MG63 (cell line): ENCODE data around the gene PRLH. TPM values are rescaled to one million over a fixed set of nuclear protein-coding genes. Genes with fewer than 3 reads are reported as not detected.

Source experiments
- DNase-seq: peaks from one replicate; pipeline ENCODE4 v3.0.0-alpha.2; 2020
- H3K27me3 ChIP-seq: fragments of 250-450 bp; sonication (Bioruptor Pico); 2 replicates; pipeline ENCODE4 v1.5.1; 2020; ENCODE audit warnings: mild to moderate bottlenecking, moderate library complexity
- H3K36me3 ChIP-seq: fragments of 250-450 bp; sonication (Bioruptor Pico); 2 replicates; pipeline ENCODE4 v1.5.1; 2020; ENCODE audit warnings: mild to moderate bottlenecking, moderate library complexity
- H3K4me3 ChIP-seq: fragments of 250-450 bp; sonication (Bioruptor Pico); 2 replicates; pipeline ENCODE4 v1.5.1; 2020; ENCODE audit warnings: mild to moderate bottlenecking, moderate library complexity
- H3K9me3 ChIP-seq: fragments of 250-450 bp; sonication (Bioruptor Pico); 2 replicates; pipeline ENCODE4 v1.5.1; 2020; ENCODE audit warnings: mild to moderate bottlenecking, moderate library complexity
- total RNA-seq: library from RNA; depleted of rRNA; stranded (reverse); fragments of >200 nt; shearing (Covaris generic); gene quantifications from 2 replicates; pipeline ENCODE4 v1.2.3, GENCODE V29; 2014; ENCODE audit warnings: low replicate concordance; rRNA removed

The PRLH gene
- total RNA-seq = not detected in 2 replicates

DNA sequence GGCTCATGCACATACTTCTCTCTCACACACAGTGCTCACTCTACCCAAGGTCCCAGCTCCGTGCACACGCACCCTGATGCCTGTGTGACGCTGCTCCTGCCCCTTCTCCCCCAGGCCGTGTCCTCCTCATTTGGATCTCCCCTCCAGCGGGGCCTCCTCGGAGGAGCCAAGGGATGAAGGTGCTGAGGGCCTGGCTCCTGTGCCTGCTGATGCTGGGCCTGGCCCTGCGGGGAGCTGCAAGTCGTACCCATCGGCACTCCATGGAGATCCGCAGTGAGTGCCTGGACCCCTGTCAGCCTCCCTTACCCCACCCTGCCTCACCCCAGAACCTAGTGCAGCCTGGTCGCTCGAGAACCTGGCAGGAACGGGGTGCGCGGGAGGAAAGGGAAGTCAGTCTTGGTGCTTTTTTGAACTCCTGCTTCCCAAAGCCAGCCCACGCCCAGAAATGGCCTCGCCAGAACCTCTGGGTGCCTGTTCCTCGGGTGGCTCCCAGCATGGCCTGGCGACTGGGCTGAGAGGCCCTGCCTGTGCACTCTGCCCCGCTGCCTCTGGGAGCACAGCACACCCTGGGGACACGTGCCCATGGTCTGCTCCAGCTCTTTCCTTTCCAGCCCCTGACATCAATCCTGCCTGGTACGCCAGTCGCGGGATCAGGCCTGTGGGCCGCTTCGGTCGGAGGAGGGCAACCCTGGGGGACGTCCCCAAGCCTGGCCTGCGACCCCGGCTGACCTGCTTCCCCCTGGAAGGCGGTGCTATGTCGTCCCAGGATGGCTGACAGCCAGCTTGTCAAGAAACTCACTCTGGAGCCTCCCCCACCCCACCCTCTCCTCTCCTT is at the start of gene PRLH:
Gene PRLH (plus strand): TSS at position 174 of the 835 bp plus-strand sequence. CDS start 0 bp downstream, at position 174.
- no peak within 1 kb of the TSS for H3K4me3 ChIP-seq
- H3K27me3 ChIP-seq = no peaks in the 10 kb centered on the region
- no peaks in the 10 kb centered on the region for H3K36me3 ChIP-seq
- no peak for DNase-seq
- no peaks in the 10 kb centered on the region for H3K9me3 ChIP-seq

- no peak for DNase-seq
- no peaks in the 10 kb centered on the region for H3K9me3 ChIP-seq
- no peaks in the 10 kb centered on the region for H3K27me3 ChIP-seq
- no peaks in the 10 kb centered on the region for H3K36me3 ChIP-seq
- H3K4me3 ChIP-seq = no peak overlapping the region
Measured at GRCh38 chr2:237517163-237517562, 49.2 kb upstream of the PRLH start.

GRCh38 chr2:237517990-237518389 is 48.4 kb upstream of the PRLH start:
- H3K4me3 ChIP-seq = no peak overlapping the region
- H3K27me3 ChIP-seq = no peaks in the 10 kb centered on the region
- DNase-seq = no peak
- no peaks in the 10 kb centered on the region for H3K9me3 ChIP-seq
- H3K36me3 ChIP-seq = no peaks in the 10 kb centered on the region

DNA sequence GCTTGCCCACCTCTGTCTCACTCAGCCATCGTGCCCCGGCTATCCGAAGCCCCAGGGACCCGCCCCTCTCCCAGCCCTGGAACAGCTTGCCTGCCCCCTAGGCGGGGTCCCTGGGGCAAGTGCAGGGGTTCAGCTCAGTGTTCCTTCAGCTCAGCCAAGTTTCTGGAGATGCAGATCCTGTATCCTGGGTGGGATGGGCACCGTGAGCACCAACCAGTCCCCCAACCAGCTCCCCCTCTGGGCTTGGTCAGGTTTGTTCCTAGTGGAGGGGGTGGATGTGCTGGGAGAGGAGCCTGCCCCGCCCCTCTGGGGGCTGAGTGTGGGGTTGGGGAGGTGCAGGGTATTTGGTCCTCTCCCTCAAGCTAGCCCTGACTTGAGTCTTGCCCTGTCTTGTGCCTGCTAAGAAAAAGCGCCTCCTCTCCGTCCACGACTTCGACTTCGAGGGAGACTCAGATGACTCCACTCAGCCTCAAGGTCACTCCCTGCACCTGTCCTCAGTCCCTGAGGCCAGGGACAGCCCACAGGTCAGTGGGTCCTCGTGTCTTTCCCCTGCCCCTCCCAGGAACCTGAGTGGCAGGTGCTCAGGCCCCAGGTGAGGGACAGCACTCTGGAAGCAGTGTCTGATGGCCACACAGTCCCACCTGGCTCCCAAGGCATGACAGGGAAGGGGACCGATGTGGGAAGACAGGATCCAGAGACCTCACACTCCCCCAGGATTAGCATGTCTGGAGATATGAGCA is 46.7 kb upstream of the PRLH start:
- H3K4me3 ChIP-seq = no peak overlapping the region
- no peaks in the 10 kb centered on the region for H3K36me3 ChIP-seq

GRCh38 chr2:237520290-237520689 is 46.1 kb upstream of the PRLH start:
- no peaks in the 10 kb centered on the region for H3K27me3 ChIP-seq
- H3K9me3 ChIP-seq = no peaks in the 10 kb centered on the region
- no peak overlapping the region for H3K4me3 ChIP-seq
- DNase-seq = no peak
- H3K36me3 ChIP-seq = no peaks in the 10 kb centered on the region

More for the DNA sequence above, 46.7 kb upstream of the PRLH start:
- DNase-seq = no peak
- H3K27me3 ChIP-seq = no peaks in the 10 kb centered on the region
- no peaks in the 10 kb centered on the region for H3K9me3 ChIP-seq

- H3K36me3 ChIP-seq = no peaks in the 10 kb centered on the region
- no peaks in the 10 kb centered on the region for H3K9me3 ChIP-seq
- H3K27me3 ChIP-seq = no peaks in the 10 kb centered on the region
- no peak overlapping the region for H3K4me3 ChIP-seq
- no peak for DNase-seq
Measured at GRCh38 chr2:237524631-237525030, 41.7 kb upstream of the PRLH start.

DNA sequence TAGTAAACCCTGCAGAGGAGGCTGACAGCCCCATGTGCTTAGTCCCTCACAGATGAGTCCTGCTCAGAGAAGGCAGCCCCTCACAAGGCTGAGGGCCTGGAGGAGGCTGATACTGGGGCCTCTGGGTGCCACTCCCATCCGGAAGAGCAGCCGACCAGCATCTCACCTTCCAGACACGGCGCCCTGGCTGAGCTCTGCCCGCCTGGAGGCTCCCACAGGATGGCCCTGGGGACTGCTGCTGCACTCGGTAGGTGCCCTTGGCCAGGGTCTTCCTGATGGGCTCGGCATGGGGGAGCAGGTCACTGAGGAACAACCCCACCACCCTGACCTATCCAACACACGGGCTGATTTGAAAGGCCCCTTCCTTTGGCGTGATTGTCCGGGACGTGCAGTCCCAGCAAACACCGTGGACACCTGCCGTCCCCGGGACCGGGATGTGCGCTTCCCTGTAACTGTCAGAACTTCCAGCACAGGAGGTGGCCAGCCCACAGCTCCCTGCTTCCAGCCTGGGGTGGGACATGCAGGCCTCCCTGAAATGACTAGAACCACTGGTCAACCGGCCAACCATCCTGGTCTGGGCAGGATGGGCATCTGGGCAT is 40.7 kb upstream of the PRLH start:
- DNase-seq = no peak
- no peaks in the 10 kb centered on the region for H3K9me3 ChIP-seq

GRCh38 chr2:237527233-237527632 is 39.1 kb upstream of the PRLH start:
- Histone ChIP-seq H3K4me3 (no peak overlapping the region), H3K9me3 (no peaks in the 10 kb centered on the region), H3K27me3 (no peaks in the 10 kb centered on the region), H3K36me3 (no peaks in the 10 kb centered on the region)
- DNase-seq = no peak

More for the DNA sequence above, 40.7 kb upstream of the PRLH start:
- Histone ChIP-seq H3K4me3 (no peak overlapping the region), H3K27me3 (no peaks in the 10 kb centered on the region), H3K36me3 (no peaks in the 10 kb centered on the region)

GRCh38 chr2:237527766-237528165 is 38.6 kb upstream of the PRLH start:
- H3K4me3 ChIP-seq = no peak overlapping the region
- DNase-seq = no peak
- H3K9me3 ChIP-seq = no peaks in the 10 kb centered on the region
- no peaks in the 10 kb centered on the region for H3K36me3 ChIP-seq
- H3K27me3 ChIP-seq = no peaks in the 10 kb centered on the region

GRCh38 chr2:237529452-237530402 is 36.6 kb upstream of the PRLH start:
- Histone ChIP-seq H3K9me3 (no peaks in the 10 kb centered on the region), H3K27me3 (no peaks in the 10 kb centered on the region), H3K36me3 (no peaks in the 10 kb centered on the region), H3K4me3 (no peak overlapping the region)
- no peak for DNase-seq

DNA sequence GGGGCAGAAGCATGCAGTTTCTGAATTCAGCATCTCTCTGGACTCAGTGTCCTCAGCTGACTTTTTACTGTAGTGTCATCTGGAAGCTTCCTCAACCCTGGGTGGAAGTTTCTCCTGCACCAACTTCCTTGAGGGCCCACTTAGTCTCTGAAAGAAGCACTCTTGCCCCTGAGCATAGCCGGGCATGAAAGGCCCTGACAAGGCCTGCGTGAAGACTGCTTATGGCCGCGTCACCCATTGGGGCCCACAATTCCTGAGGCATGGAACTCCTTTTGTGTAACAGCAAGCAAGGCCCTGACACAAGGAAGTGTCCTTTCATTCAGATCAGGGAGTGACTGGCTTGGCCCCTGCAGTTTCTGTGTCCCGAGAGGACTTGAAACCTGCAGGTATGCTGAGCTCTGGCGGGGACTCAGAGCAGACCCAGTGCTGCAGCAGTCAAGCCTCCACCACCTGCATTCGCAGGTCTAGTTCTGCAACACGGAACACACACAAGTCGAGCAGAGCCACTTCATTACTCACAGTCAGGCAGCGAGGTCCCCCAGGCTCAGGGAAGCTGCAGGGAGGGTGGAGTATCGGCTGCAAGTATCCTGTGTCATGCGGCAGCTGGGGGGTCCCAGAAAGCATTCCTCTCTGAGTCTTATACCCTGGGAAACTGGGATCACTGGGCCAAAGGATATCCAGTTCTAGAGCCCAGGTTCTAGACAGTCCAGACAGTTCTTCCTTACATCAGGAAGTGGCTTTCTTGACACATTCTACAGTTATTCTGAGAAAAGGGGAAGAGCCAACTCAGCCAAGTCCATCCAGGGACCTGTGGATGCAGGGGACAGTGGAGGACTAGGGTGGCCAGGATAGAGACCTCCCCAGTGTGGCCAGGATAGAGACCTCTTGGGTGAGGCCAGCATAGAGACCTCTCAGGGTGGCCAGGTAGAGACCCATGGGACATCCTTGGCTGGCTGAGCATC is 35.6 kb upstream of the PRLH start:
- Histone ChIP-seq H3K27me3 (no peaks in the 10 kb centered on the region), H3K4me3 (no peak overlapping the region), H3K9me3 (no peaks in the 10 kb centered on the region), H3K36me3 (no peaks in the 10 kb centered on the region)
- DNase-seq = no peak

DNA sequence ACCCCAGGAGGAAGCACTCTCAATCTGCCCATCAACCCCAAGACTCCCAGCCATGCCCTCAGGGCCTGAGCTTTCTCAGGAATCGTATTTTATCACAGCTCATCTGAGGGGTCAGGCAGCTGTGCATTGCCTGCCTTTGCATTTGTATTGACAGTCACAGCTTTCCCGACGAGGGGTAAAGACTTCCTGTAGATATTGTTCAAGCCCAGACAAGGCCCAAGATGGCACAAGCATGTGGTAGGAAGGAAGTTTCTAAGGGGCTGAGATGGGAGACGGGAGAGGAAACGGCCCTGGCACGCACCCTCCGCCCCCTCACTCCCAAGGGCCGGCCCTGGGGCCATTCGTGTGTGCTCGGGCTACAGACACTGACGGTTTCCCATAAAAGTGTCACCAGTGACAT is 34.2 kb upstream of the PRLH start:
- Histone ChIP-seq H3K27me3 (no peaks in the 10 kb centered on the region), H3K36me3 (no peaks in the 10 kb centered on the region), H3K9me3 (no peaks in the 10 kb centered on the region), H3K4me3 (no peak overlapping the region)
- no peak for DNase-seq

GRCh38 chr2:237533668-237534161 is 32.7 kb upstream of the PRLH start:
- no peak overlapping the region for H3K4me3 ChIP-seq
- DNase-seq = no peak
- no peaks in the 10 kb centered on the region for H3K27me3 ChIP-seq

DNA sequence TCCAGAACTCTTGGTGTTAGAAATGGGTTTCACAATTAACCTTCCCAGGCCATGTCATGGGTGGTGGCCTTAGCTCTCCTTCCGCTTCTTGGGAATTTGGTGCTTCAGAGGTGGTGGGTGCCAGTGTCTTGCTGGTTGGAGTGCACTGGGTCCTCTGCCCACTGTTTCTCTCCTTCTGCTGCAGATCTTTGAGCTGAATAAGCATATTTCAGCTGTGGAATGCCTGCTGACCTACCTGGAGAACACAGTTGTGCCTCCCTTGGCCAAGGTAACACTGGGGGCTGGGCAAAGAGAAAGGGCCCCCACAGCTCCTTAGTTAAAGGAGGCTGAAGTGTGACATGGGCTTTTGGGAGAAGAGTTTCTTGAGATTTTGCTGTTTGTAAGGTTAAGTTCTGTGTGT is 32.0 kb upstream of the PRLH start:
- H3K36me3 ChIP-seq = no peaks in the 10 kb centered on the region
- no peak for DNase-seq
- H3K9me3 ChIP-seq = no peaks in the 10 kb centered on the region
- no peak overlapping the region for H3K4me3 ChIP-seq
- no peaks in the 10 kb centered on the region for H3K27me3 ChIP-seq

More at GRCh38 chr2:237533668-237534161, 32.7 kb upstream of the PRLH start:
- Histone ChIP-seq H3K36me3 (no peaks in the 10 kb centered on the region), H3K9me3 (no peaks in the 10 kb centered on the region)

DNA sequence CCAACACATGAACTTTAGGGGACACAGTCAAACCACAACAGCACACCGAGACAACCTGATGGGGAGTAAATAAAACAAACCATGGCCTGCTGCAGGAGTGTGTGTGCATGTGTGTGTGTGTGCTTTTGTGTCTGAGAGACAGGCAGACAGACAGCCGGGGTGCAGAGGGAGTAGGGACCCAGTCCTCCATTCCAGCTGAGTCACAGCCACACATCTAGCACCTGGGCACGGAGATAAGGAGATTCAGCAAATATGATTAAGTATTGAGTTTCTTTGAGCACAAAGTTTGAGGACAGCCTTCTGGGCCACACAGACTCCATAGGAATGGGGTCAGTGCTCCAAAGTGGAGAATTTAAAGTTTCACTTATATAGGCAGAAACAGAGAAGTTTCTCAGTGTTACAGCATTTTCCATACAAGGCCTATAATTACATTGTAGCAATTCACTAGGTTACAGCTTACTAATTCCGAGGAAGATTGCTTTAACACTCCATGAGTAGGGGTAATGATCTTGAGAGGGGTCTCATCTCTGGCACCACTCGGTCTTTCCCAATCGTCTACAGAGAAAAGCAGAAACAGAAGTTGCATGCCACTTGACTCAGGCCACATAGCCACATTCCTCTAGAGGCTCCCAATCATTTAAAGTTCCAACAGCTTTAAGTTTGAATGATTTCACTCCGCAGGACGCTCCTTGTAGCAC is 30.8 kb upstream of the PRLH start:
- Histone ChIP-seq H3K36me3 (no peaks in the 10 kb centered on the region), H3K4me3 (no peak overlapping the region)
- no peak for DNase-seq

More for the DNA sequence above, 30.8 kb upstream of the PRLH start:
- Histone ChIP-seq H3K27me3 (no peaks in the 10 kb centered on the region), H3K9me3 (no peaks in the 10 kb centered on the region)
